Measurements from ENCODE around the gene YTHDF1.
"Not testable (repeated sequence)": the region's sequence is repeated elsewhere in the genome, so short reads cannot be mapped to it uniquely, and the experiment has no call there.

Gene YTHDF1

DNA sequence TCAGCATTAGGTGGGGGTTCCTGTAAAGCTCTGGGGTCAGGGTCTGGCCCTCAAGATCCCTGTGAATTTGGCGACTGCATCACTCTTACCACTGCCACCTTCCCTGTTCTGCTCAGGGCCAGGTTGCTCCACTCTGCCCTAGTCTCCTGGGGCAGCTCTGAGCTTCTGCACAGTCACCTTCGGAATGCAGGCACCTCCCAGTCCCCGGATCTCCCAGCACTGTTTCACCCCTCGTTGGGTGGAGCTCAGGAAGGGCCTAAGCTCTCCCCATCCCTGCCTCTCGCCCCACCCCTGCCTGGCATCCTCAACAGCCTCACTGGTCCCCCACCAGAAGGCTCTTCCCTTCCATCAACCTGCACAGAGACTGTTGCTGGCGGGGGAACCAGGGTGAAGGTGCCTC, 46.2 kb downstream of the YTHDF1 start:
- DNase-seq (ENCODE audit: low spot score), result no peak

GRCh38 chr20:63168861-63169260, 47.1 kb downstream of the YTHDF1 start:
- DNase-seq (ENCODE audit: low spot score), result no peak

GRCh38 chr20:63167918-63168520, 47.9 kb downstream of the YTHDF1 start:
- no peak for DNase-seq (ENCODE audit: low spot score)

- no peak for DNase-seq (ENCODE audit: low spot score)
These were observed 48.7 kb downstream of the YTHDF1 start for GRCh38 chr20:63167026-63167917.

DNA sequence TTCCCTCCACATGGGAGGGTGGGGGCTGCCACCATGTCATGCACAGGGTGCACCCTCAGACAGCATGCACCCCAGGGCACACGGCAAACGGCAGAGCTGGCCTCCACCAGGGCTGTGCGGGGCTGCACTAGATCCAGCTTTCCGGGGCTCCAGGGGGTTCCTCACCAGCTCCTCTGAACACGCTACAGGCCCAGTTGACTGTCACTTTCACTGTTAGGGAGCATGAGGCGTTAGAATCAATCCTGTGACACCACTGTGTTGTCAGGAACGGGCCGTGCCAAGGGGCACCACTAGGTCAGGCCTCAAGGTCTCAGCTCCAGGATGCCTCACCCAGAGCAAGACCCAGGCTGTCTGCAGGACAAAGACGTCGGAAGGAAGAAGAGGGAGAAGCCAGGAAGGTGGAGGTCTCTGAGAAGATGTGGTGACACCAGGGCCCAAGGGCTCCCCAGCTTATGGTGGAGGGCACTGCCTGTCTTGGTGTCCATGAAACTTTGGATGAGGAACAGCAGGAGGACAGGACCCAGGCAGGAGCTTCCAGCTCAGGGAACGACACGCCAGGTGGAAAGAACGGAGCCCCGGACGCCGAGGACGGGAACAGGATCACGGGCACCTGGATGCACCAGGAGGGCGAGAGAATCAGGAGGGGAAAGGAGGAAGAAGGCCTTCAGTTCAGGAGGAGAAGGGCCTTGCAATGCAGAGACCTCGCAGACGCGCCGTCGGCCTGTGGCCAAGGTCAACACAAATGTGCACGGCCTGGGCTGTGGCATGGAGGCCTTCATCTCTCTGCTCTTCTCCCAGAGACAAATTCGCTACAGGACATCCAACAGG, 49.5 kb downstream of the YTHDF1 start:
- no peak for DNase-seq (ENCODE audit: low spot score)

GRCh38 chr20:63165356-63166192, 50.4 kb downstream of the YTHDF1 start:
- DNase-seq (ENCODE audit: low spot score), result no peak

- DNase-seq (ENCODE audit: low spot score), result no peak
These were observed 51.2 kb downstream of the YTHDF1 start for GRCh38 chr20:63164484-63165355.

DNA sequence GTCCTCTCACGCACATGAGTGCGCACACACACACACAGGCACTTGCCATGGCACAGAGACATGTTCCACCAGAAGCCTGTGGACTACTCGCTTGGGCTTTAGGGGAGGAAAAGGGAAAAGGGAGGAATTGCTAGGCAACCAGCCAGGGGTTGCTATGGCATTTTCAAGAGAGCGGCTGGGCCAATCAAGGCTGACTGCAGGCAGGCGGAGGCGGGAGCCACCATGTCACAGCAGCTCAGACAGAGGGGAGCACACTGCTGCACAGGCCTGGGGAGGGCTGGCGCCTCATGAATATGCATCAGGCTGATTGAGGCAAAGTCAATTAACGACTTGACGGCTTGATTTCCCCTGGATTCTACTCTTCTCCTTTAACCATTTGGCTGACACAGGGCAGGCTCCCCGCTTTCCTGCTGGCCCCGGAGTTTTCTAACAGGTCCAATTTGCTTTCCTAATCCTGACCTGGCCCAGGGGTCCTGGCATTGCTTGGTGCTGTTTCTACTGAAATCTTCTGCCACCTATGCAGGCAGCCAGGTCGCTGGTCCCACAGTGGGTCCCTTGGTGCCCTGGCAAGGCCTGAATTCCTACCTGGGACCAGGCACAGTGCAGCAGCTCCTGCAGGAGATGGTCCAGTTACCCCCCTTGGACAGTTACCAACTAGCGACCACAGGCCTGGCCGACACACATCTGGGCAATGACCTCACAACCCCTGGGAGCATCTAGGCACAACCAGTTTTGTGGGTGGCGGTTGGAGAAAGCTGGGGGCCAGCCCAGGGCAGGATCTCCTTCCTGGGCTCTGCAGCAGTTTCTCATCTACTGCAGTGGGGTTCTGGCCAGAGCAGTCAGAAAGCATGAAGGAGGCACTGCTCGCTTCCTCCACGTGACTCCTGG, 52.1 kb downstream of the YTHDF1 start:
- no peak for DNase-seq (ENCODE audit: low spot score)

DNA sequence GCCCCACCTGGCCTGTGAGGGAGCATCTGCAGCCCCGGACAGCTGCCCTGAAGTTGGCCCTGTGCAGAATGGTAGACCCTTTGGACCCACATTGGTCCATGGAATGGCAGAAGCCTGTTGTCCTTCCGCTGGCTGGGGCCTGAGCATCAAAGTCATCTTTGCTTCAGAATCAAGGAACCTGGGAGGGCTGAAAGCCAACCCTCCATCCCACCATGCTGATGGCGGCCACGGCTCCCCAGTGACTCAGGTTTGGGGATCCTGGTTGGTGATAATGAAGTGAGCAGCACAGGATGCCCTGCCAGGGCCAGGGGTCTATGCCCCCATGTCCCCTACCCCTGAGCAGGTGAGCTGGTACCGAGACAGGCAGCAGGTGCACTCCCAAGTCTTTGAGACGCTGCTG, 52.8 kb downstream of the YTHDF1 start:
- no peak for DNase-seq (ENCODE audit: low spot score)

GRCh38 chr20:63162206-63162795, 53.6 kb downstream of the YTHDF1 start:
- no peak for DNase-seq (ENCODE audit: low spot score)

DNA sequence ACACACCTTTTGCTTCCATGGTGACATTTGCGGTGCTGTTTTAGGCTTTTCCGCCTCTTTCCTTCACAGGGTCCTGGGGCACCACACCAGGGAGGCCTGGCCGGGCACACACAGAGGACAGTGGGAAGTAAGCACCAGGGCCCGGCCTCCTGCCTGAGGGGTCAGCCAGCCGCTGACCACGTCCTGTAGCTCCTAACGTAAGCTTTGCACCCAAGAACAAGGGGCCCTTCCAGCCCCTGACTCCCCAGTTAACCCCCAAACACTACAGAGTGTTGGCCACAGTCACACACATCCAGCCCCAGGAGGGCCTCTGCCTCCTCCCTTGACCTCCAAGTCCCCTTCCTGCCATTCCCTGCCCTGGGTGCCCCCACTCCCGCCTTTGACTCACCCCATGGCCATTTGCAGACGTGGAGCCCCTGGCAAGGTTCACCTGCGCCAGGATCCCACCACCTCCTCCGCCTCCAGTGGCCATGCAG, 54.7 kb downstream of the YTHDF1 start:
- no peak for DNase-seq (ENCODE audit: low spot score)

- no peak for DNase-seq (ENCODE audit: low spot score)
These were observed 55.2 kb downstream of the YTHDF1 start for GRCh38 chr20:63160641-63161175.

DNA sequence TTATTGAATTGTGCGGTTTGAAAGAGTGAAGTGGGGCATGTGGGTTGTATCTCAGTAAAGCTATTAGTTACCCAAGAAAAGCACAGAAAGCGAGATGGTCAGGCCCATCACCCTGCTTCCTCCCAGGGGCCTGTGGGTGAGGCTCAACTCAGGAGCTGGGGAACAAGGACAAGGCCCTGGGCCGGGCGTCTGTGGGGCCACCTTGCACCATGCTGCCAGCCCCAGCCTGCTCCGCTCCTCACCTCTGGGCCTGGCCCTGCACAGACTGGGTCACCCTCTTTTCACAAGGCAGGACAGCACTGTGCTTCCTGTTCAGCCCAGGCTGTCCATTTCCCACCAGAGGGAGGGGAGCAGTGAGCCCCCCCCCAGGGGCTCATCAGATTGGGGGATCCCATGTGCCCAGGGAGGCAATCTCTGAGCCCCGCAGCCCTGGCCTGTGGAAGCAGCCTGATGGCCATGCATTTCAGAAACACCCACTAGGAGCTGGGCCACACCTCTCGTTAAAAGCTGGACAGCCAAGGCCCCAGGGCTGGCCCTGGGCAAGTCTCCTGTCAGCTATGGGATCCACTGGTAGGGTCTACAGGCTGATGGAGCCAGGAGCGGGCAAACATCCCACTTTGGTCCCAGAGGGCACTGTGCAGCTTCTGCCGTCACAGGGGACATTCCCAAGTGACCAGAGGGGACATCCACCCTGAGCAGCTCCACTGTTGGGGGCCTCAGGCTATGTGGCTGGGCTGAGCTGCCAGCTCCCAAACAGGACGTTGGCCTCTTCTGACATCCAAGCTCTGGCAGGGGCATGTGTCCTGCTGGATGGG, 55.9 kb downstream of the YTHDF1 start:
- no peak for DNase-seq (ENCODE audit: low spot score)

GRCh38 chr20:63159251-63159650, 56.7 kb downstream of the YTHDF1 start:
- DNase-seq (ENCODE audit: low spot score), result not testable (repeated sequence)

DNA sequence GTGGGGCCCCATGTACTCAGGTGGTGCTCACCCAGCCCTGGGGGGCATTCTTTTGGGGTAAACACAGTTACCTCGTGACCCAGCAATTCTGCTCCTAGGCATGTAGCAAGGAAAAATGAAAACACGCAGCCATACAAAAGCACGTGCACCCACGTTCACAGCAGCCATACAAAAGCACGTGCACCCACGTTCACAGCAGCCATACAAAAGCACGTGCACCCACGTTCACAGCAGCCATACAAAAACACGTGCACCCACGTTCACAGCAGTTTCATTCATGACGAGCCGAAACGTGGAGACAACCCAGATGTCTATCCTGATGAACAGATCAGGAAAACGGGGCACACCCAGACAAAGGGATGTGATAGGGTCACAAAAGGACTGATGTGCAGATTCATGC, 57.1 kb downstream of the YTHDF1 start:
- no peak for DNase-seq (ENCODE audit: low spot score)

- DNase-seq (ENCODE audit: low spot score), result no peak
These were observed 57.6 kb downstream of the YTHDF1 start for GRCh38 chr20:63158352-63158751.

DNA sequence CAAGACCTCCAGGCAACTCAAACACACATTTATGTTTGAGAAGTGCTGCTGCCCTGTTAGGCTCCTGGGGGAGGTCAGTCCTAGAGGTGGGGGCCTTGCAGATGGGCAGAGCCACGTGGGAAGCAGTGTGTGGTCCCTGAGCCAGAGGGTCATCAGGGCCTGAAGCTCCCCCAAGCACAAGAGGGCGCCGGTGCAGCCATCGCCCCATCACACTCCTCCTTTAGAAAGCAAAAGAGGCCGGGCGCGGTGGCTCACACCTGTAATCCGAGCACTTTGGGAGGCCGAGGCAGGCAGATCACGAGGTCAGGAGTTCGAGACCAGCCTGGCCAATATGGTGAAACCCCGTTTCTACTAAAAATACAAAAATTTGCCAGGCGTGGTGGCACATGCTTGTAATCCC, 58.5 kb downstream of the YTHDF1 start:
- DNase-seq (ENCODE audit: low spot score), result not testable (repeated sequence)

DNA sequence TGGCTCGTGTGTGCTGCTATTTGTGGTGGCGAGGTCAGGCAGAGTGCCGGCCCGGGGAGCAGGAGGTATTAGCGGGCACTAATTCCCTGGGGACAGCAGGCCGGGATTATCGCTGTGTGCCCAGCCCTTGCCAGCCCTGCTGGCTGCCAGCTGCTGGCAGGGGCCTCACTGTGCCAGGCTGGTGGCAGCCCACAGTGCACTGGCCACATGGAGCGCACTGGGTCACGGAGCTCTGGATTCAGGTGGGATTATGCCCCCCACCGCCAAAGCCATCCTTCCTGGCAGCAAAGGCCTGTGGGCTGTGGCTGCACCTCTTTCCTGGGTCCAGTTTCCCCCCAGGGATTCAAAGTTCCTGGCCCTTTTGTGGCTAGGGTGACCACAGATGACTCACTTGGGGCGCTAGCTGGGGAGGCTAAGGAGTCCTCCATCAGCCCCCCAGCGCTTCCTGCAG, 59.7 kb downstream of the YTHDF1 start:
- DNase-seq (ENCODE audit: low spot score), result no peak

Data from AG08395 (cell line).